Cardiac muscle cell (in vitro differentiated cells and primary cell): ENCODE measurements around the gene RRP15. TPM values are rescaled to one million over a fixed set of nuclear protein-coding genes. Genes with fewer than 3 reads are reported as not detected.
A peak's percentile ranks its signal among the peaks of the same experiment; 100 is the strongest.

Source experiments
- DNase-seq, 2 donors: peaks; one replicate each; pipeline versions ENCODE4 v3.0.0 to v3.0.0-alpha.2; 2010 to 2017; ENCODE audit warnings: low read depth in 1 of 2, low spot score in 1 of 2
- H3K27ac ChIP-seq: fragments of 200-600 bp; sonication (generic); 2 replicates; pipeline ENCODE4 v1.5.1; 2016
- H3K27me3 ChIP-seq: fragments of 200-600 bp; sonication (generic); 2 replicates; pipeline ENCODE4 v1.6.0; 2016; ENCODE audit warnings: control low read depth
- H3K36me3 ChIP-seq: fragments of 200-600 bp; sonication (generic); 2 replicates; pipeline ENCODE4 v1.5.1; 2016; ENCODE audit warnings: control low read depth
- H3K4me1 ChIP-seq: fragments of 200-600 bp; sonication (generic); 2 replicates; pipeline ENCODE4 v1.8.1; 2017; ENCODE audit warnings: low read depth, mild to moderate bottlenecking, mixed run types
- H3K4me3 ChIP-seq: fragments of 200-600 bp; sonication (generic); 2 replicates; pipeline ENCODE4 v1.5.1; 2016; ENCODE audit warnings: mild to moderate bottlenecking
- H3K9me3 ChIP-seq: fragments of 200-600 bp; sonication (generic); 2 replicates; pipeline ENCODE4 v1.5.1; 2017; ENCODE audit warnings: low read depth, mild to moderate bottlenecking, control low read depth
- polyA plus RNA-seq: library from polyadenylated mRNA; unstranded; fragments of >200 nt; fragmentation: Nextera tagmentation; extraction: Ambion mirVana; gene quantifications from 2 replicates; pipeline ENCODE4 v1.2.1, GENCODE V29; 2016
- total RNA-seq: library from RNA; depleted of rRNA; stranded (reverse); fragments of >200 nt; gene quantifications from 2 replicates; pipeline ENCODE4 v1.2.3, GENCODE V29; 2016
- TF ChIP-seq, protein P1 (sequence below): IDR thresholded peaks from 2 replicates; pipeline ENCODE4 v1.5.1; 2012; ENCODE audit warnings: low read depth, mild to moderate bottlenecking, low read length

The RRP15 gene
- total and polyA plus RNA-seq, 2 experiments from 2014 or later, result 5.4 to 13.3 TPM

DNA sequence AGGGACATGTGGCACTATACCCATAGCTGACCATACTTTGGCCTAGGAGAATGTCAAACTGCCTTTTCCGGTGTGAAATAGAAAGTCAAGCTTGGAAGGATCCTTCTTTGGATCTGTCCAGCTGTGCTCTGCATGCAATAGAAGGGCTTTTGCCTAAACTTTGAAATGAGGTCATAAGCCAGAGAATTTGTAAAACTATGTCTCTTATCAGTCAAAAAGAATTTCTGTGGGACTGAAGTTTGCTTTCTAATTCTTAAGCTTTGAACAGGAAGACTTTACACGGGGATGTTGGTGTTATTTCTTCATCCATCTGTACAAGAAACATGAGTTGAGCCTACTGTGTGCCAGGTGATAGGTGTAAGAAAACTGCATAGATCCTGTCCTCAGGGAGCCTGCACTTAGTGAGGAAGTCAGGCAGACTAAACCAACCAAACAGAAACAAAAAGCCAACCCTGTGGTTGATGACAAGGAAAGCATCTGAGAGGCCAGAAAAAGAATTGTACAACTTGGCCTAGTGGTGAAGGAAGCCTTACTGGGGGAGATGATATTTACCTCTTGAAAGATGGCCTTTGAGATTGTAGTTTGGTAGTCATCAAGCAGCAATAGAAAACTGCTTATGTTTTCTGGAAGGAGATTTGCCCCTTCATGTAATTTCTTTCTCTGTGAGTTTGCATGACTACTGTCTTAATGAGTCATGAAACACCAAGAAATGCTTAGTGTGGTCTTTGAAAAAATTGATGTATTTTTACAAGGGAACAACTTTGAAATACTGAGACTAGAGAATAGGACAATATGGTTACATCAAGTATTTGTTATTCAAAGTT lies 84.8 kb downstream of the RRP15 start:
- DNase-seq, result peak in 1 of 2 donors; percentile 87
- Histone ChIP-seq H3K27me3 (no peaks in the 10 kb centered on the region), H3K9me3 (no peaks in the 10 kb centered on the region), H3K27ac (peak overlapping the region; percentile 76), H3K4me1 (peaks cover 75% of the 10 kb centered on the region), H3K4me3 (no peak overlapping the region), H3K36me3 (peaks cover 29% of the 10 kb centered on the region)
- TF ChIP-seq, protein P1, sequence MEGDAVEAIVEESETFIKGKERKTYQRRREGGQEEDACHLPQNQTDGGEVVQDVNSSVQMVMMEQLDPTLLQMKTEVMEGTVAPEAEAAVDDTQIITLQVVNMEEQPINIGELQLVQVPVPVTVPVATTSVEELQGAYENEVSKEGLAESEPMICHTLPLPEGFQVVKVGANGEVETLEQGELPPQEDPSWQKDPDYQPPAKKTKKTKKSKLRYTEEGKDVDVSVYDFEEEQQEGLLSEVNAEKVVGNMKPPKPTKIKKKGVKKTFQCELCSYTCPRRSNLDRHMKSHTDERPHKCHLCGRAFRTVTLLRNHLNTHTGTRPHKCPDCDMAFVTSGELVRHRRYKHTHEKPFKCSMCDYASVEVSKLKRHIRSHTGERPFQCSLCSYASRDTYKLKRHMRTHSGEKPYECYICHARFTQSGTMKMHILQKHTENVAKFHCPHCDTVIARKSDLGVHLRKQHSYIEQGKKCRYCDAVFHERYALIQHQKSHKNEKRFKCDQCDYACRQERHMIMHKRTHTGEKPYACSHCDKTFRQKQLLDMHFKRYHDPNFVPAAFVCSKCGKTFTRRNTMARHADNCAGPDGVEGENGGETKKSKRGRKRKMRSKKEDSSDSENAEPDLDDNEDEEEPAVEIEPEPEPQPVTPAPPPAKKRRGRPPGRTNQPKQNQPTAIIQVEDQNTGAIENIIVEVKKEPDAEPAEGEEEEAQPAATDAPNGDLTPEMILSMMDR, result no peak

DNA sequence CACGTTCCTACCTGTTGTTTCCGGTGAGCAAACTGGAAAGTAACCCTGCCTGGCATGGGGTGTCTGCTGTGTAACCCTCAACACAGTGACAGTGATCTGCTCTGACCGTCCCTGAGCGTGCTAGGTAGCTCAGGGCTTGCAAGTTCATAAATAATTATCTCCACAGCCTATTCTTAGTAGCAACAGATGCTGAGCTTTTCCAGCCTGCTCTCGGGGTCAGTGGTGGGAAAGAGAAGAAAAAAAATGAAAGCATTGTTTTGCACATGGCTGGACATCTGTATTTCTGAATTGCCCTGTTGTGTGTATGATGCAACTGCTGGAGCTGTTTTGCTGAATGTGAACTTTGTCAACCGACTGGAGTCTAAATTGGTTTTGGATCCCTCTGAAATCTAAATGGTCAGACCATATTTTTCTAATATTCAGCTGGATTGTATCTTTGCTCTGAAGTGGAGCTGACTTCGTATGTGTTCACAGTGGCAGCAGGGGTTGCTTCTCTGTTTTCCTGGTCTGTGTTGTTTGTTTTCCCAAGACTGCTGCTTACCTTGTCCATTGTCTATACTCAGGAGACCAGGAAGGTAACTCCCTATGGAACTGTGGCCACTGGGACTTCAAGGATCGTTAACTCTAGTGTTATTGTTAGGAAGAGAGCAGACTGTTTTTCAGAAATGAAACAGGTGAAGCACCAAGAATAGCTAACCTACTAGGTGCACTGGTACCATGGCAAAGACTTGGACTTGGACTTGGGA lies 87.0 kb downstream of the RRP15 start:
- peaks cover 32% of the 10 kb centered on the region for H3K36me3 ChIP-seq
- peak in 1 of 2 donors; percentile 84 for DNase-seq
- H3K4me3 ChIP-seq, result no peak overlapping the region
- TF ChIP-seq, protein P1, result no peak
- no peaks in the 10 kb centered on the region for H3K9me3 ChIP-seq
- peak overlapping the region; percentile 76 for H3K27ac ChIP-seq
- H3K27me3 ChIP-seq, result no peaks in the 10 kb centered on the region
- peaks cover 82% of the 10 kb centered on the region for H3K4me1 ChIP-seq

DNA sequence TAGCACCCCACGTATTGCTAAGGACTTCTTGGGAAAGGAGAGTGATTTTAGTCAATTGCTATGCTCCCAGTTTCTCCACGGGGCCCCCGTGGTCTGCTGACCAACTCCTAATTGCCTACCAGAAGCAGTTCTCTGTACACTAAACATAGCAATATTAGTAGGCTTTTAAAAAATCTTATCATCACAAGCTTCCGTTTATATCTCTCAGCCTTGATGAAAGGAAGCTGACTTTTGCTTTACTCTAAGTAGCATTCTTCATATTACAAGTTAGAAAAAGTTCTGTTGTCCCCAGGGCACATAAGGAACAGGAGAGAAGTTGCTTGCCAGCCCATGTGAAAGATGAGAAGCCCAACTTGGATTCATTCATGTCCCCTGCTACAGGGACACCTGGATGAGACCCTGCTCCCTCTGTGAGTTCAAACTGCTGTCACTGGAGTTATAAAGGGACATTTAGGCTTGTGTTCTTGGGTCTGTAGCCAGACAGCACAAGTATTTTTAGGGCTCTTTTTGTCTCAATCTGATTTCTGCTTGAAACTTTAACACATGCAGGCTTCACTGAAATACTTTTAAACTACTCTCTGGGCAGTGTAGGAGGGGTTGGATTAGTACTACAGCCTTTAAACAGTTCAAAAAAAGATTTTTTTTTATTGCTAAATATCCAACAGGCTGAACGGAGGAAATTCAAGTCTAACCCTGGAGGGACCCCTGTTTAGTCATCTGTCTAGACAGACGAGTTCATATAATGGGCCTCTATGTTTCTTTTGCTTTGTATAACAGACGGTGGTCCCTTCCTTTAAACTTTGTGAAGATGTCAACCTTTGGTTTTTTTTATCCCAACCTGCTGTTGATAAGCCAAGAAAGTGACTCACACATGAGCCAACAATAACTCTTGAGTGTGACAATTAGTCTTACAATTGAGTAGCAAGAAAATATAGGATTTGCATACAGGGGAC lies 89.6 kb downstream of the RRP15 start:
- Histone ChIP-seq H3K4me3 (no peak overlapping the region), H3K27ac (peak overlapping the region; percentile 76), H3K27me3 (no peaks in the 10 kb centered on the region), H3K4me1 (peaks cover 79% of the 10 kb centered on the region), H3K36me3 (peaks cover 17% of the 10 kb centered on the region), H3K9me3 (no peaks in the 10 kb centered on the region)
- peak in 1 of 2 donors; percentile 39 for DNase-seq
- TF ChIP-seq, protein P1, result no peak

DNA sequence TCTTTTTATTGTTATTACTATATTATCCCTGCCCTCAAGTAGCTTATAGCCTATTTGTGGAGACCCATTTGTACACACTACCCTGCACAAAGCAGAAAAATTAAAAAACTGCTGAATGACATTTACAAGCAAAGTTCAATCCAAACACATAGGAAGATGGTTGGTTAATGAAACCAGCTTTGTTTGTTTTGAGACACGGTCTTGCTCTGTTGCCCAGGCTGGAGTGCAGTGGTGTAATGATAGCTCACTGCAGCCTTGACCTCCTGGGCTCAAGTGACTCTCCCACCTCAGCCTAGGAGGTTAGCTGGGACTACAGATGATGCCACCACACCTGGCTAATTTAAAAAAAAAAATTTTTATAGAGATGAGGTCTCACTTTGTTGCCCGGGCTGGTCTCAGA lies 91.6 kb downstream of the RRP15 start:
- Histone ChIP-seq H3K27me3 (no peaks in the 10 kb centered on the region), H3K27ac (peak overlapping the region; percentile 51), H3K4me3 (no peak overlapping the region), H3K4me1 (peaks cover 77% of the 10 kb centered on the region), H3K9me3 (no peaks in the 10 kb centered on the region), H3K36me3 (peaks cover 16% of the 10 kb centered on the region)
- TF ChIP-seq, protein P1, result no peak
- DNase-seq, result no peak

DNA sequence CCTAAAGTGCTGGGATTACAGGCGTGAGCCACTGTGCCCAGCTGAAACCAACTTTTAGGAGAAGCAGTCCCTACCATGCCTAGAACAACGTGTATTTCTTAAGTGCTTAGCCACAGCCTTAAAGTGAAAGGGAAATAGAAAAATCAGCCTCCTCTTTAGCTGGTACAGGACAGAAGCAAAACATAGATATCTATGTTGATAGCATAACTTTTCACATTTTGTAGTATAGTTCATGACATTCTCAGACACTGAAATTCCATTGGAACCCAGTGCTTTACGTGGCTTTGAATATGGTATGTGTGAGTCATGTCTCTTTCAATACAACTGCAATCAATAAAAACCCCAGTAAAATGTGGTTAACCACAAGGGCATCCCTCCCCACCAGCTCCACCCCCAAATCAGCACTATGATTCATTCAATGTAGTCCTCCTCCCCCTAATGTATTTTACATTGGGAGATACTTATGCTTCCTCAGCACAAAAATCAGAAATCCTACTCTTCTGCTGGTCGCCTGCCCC lies 92.1 kb downstream of the RRP15 start:
- H3K27ac ChIP-seq, result peak overlapping the region; percentile 51
- H3K9me3 ChIP-seq, result no peaks in the 10 kb centered on the region
- DNase-seq, result peak in 1 of 2 donors; percentile 95
- H3K4me1 ChIP-seq, result peaks cover 77% of the 10 kb centered on the region
- peaks cover 16% of the 10 kb centered on the region for H3K36me3 ChIP-seq
- no peak overlapping the region for H3K4me3 ChIP-seq
- TF ChIP-seq, protein P1, result no peak
- no peaks in the 10 kb centered on the region for H3K27me3 ChIP-seq
